NCI-H748 (cell line): ENCODE measurements around the gene SRP9.
"Not testable (repeated sequence)": the region's sequence is repeated elsewhere in the genome, so short reads cannot be mapped to it uniquely, and the experiment has no call there.

Experiments used
- DNase-seq: peaks from one replicate; lab custom pipeline; 2025; ENCODE audit not compliant: unreplicated experiment; lab: John Stamatoyannopoulos, UW

SRP9 gene

DNA sequence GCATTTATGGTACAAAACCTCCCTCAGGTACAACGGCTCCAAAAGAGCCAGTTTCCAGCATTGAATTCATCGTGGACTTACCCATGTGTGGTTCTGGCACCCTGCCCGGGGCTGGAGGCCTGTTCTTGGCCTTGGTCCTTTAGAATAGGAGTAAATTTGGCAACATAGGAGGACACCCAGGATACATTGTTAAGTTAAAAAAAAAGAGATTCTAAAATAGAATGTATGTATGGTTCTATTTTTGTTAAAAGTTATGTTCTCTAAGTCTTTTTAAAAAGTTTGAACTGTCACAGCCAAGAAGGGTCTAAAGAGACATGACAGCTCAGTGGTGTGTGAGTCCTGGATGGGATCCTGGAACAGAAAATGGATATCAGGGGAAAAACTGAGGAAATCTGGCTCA, 58.2 kb downstream of the SRP9 start:
- DNase-seq: no peak

DNA sequence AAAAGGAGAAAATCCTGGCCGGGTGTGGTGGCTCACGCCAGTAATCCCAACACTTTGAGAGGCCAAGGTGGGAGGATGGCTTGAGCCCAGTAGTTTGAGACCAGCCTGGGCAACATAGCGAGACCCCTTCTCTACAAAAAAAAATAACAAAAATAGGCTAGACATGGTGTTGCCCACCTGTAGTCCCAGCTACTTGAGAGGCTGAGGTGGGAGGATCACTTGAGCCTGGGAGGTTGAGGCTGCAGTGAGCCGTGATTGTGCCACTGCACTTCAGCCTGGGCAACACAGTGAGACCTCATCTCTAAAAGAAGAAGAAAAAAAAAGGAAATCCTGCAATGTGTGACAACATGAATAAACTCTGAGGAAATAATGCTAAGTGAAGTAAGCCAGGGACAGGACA, 58.7 kb downstream of the SRP9 start:
- DNase-seq: not testable (repeated sequence)

DNA sequence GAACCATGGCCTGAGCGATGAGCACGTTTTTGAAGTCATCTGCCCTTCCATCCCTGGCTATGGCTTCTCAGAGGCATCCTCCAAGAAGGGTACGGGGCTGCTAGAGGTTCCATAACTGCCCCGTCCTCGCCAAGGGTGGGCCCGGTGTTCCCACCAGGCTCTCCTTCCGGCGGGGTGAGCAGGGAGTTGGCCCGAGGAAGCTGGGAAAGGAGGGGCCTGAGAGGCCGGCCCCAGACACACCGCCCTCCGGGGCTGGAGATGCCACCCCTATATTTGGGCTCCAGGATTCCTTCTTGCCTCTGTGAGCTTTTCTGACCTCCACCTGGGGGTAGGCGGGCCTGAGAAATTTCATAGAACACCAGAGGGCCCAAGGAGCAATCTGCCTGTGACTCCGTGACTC, 61.2 kb downstream of the SRP9 start:
- DNase-seq: no peak
